DMS53 treated with DMSO at 0.1 percent for 48 hours (cell line): ENCODE data around the gene DSTYK.
A peak's percentile ranks its signal among the peaks of the same experiment; 100 is the strongest.

Experiments
- DNase-seq: peaks from one replicate; lab custom pipeline; 2025; ENCODE audit not compliant: unreplicated experiment; lab: John Stamatoyannopoulos, UW

The DSTYK gene, protein sequence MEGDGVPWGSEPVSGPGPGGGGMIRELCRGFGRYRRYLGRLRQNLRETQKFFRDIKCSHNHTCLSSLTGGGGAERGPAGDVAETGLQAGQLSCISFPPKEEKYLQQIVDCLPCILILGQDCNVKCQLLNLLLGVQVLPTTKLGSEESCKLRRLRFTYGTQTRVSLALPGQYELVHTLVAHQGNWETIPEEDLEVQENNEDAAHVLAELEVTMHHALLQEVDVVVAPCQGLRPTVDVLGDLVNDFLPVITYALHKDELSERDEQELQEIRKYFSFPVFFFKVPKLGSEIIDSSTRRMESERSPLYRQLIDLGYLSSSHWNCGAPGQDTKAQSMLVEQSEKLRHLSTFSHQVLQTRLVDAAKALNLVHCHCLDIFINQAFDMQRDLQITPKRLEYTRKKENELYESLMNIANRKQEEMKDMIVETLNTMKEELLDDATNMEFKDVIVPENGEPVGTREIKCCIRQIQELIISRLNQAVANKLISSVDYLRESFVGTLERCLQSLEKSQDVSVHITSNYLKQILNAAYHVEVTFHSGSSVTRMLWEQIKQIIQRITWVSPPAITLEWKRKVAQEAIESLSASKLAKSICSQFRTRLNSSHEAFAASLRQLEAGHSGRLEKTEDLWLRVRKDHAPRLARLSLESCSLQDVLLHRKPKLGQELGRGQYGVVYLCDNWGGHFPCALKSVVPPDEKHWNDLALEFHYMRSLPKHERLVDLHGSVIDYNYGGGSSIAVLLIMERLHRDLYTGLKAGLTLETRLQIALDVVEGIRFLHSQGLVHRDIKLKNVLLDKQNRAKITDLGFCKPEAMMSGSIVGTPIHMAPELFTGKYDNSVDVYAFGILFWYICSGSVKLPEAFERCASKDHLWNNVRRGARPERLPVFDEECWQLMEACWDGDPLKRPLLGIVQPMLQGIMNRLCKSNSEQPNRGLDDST

DNA sequence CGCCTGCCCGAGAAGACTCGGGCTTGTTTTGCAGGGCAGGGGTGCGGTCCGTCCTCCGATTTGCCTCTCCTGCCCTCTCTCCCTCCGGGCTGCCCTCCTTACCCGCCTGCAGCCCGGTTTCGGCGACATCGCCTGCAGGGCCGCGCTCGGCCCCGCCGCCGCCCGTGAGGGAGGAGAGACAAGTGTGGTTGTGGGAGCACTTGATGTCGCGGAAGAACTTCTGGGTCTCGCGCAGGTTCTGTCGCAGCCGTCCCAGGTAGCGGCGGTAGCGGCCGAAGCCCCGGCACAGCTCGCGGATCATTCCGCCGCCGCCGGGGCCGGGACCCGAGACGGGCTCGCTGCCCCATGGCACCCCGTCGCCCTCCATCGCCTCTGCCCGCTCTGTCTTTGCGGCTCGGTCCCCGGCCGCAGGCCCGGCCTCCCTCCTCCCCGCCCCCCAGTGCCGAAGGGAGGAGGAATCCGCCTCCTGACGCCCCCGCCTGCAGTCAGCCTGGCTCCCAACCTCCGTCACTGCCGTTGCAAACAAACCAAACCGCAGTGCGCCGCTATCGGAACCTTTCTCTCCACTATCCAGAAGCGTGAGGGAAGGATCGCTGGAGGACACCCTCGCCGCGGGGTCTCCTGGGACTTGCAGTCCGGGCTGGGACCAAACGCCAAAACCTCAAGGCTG lies at the start of gene DSTYK:
Gene DSTYK, minus strand, starts transcription at position 534 of the 670 bp plus-strand sequence. Its CDS starts 167 bp downstream, at position 367.
- DNase-seq, result peak; percentile 94

- DNase-seq, result no peak
Measured at GRCh38 chr1:205259998-205260397, 48.5 kb upstream of the DSTYK start.

GRCh38 chr1:205259324-205259832 lies 47.9 kb upstream of the DSTYK start:
- DNase-seq, result no peak

GRCh38 chr1:205258719-205259118 lies 47.2 kb upstream of the DSTYK start:
- no peak for DNase-seq

DNA sequence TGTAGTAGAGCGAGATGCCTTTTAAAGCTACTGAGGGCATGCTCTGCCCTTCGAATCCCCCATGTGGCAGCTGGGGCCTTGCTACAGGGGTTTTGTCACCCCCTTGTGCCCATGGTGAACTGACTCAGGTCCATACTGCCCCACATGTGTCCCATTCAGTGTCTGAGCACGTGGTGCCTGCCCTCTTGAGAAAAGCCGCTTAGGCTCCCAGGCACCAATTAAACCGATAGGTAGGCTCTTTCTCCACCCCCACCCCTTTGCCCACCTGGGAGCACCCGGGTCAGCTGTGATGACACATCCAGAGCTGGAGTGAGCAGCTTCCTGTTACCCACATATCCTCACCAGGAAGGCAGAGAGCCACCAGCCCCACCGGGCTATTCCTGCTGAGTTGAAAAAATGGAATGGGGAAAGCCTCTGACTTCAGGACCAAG lies 46.8 kb upstream of the DSTYK start:
- no peak for DNase-seq

DNA sequence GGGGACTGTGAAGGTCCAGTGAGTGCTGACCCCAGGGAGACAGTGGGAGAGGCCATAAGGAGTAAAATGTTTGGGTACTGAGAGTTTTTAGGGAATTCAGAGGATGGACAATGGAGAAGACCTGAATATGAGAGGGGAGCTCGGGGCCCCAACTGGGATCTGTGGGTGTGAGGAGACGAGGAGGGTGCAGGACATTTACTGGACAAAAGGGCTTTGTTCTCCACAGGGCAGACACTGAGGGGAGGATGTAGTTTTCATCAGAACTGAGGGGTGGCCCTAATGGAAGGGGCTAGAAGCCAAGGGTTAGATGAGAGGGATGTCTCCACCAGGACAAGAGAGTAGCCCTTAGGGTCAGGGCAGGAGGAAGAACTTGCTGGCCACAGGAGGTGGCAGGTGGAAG lies 46.2 kb upstream of the DSTYK start:
- DNase-seq, result no peak

GRCh38 chr1:205256951-205257625 lies 45.6 kb upstream of the DSTYK start:
- DNase-seq, result no peak

- DNase-seq, result peak; percentile 91
Measured at GRCh38 chr1:205255941-205256780, 44.7 kb upstream of the DSTYK start.

GRCh38 chr1:205251576-205251975 lies 40.1 kb upstream of the DSTYK start:
- no peak for DNase-seq

DNA sequence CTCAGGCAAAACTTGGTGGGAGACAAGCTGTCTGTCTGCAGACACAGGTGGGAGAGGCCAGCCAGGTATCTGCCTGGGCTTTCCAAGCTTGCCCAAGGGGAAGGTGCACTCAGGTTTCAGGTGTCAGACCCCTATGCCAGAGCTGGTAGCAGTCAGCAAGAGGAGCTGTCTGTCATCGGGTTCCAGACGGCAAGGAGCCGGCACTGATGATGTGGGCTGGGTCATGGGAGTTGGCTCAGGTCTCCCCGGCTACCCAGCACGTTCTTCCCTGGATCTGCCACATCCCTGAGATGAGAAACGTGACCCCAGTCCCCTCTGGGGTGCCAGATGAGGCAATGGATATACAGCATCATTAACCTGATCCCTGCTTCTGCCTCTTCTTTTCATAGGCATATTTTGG lies 39.2 kb upstream of the DSTYK start:
- no peak for DNase-seq

DNA sequence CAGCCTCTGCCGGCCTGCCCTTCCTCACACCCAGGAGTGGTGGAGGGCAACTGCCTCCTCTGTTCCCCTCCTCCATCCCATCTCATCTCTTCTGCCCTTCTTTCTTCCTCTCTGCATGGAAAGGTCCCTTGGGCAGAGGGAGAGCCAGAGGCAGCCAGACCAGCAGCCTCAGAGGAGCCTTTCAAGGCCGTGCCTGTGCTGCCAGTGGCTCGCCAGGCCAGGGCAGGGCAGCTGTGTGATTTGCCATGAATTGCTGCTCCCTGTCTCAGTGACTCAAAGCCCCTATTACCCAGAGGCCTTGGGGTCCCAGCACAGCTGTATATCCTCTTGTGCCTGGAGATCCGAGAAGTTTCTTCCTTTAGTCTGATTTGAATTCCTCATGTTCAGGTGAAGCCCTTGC lies 38.1 kb upstream of the DSTYK start:
- no peak for DNase-seq

DNA sequence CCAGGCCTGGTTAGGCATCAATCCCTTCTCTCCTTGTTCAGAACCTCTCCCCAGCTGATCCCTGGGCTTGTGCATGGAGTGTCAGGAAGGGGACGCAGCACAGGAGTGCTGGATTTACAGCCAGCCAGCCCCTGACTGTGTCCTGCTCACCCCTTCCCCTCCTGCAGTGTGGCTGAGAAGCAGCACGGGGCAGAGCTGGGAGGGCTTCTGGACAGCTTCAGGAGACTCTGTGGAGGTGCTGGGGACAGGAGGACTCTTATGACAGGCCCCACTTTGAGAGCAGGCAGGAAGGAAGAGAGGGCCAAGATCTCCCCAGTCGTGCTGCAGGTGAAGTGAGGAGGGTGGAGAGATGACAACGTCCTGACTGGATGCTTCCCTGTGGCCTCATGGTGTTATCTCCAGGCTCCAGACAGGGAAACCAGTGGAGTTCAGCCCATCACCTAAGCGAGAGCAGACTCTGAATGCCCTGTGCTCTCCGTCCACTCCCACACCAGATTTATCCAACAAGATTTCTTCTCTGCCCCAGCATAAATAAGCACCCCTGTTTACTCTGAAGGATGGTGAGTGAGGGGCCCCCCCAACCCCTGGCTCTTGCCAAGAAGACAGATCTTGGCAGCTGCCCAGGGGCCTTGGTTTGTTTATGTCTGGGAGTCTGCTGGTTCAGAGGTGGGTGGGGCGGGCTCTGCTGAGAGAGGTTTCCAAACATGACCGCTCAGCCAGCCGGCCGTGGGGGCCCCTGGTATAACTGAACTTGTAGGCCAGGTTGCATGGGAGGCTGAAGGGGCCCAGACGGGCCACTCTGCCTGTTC lies 37.5 kb upstream of the DSTYK start:
- DNase-seq, result no peak

DNA sequence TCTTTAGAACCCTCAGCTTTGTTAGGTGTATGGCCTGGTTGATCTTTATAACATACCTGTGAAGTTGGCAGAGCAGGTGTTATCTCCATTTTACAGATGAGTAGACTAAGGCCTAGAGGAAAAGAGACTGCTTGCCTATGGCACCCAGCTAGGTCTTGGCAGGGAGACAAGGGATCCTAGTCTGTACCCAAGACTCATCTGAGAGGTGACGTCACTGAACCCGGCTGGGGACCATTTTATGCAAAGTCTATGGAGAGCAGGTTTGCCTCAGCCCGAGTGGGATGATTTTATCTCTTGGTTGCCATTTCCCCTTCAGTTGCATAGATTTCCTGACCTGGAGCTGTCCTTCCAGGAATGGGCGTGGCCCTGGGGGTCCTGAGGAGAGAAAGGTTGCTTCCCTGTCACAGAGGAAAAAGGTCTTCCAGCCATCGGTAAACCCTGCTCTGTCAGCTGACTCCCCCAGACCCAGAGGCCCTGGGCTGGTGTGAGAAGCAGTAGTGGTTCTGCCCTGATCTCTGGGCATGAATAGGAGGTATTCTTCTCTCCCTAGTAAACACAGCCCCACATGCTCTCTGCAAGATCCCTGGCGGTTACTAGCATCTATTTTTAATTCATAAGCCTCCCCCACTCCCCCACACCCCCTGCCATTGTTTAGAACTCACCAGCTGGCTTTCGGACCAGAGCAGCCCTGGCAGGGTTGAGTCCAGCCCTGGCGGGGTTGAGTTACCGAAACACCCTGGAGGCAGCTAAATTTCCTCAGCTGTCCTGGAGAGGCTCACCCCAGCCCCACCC lies 35.8 kb upstream of the DSTYK start:
- no peak for DNase-seq

DNA sequence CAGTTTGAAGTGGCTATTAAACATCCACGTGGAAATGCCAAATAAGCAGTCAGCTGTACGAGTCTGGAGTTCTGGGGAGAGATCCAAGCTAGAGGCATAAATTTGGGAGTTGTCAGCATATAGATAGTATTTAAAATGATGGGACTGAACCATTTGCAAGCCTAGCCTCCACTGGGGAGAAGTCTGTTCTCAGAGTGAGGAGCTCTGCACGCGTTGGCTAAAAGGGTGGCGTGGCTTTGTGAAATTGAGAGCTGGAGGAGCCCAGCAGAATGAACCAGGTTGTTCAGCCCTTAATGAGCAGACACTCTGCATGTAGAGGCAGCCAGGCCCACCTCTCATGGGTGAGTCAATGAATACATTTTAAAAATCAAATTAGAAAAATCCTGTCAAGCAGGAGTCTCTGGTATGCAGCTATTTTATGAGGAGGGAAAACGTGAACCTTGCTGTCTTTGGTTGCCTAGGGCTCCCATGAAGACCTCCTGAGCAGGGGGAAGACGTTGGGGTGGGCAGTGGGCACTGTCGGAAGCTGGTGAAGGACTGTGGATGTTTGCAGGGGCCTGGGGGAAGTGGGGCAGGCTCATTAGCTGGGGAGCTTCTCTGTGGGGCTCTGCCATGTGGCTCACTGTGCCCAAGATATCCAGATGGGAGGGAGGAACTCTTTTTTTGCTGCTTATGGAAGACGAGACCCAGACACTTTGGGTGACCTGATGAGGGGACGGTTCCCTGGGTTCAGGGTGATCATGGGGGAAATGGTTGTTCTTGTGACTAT lies 35.0 kb upstream of the DSTYK start:
- DNase-seq, result no peak

DNA sequence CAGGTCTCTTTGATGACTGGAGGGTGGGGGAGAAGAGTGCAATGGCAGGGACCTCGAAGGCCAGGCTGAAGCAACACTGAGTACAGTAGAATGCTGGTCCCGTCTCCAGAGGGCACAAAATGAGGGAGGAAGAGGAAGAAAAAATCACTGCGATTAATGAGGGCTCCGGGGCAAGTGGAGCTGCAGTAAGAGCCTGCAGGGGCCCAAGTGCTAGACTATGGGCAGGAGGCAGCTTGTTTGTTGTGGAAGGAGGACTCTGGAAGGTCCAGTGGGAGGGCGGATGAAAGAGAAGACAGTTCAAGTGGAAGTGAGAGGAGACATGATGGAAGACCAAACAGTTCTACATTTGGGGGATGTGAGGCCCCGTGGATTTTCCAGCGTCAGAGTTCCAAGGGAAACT lies 33.6 kb upstream of the DSTYK start:
- DNase-seq, result no peak

DNA sequence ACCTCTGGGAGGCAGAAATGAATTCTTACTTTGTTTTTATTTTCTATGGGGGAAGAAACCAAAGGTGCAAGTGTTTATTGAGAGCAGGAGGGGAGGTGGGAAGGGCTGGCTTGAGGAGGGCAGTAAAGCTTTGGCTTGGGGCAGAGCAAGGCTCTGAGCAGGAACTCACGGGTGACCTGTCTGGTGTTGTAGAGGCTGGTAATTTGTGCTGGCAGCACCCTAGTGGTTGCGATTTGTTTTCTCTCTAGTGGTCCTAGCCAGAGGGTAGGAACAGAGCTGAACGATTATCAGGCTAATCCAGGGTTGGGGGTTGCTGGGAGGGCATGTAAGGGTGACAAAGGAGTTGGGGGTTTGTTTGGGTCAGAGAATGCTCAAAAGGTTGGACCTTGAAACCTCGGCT lies 32.9 kb upstream of the DSTYK start:
- no peak for DNase-seq
